ENCODE data around the gene S100PBP.
"Not testable (repeated sequence)": the region's sequence is repeated elsewhere in the genome, so short reads cannot be mapped to it uniquely, and the experiment has no call there.

S100PBP gene

DNA sequence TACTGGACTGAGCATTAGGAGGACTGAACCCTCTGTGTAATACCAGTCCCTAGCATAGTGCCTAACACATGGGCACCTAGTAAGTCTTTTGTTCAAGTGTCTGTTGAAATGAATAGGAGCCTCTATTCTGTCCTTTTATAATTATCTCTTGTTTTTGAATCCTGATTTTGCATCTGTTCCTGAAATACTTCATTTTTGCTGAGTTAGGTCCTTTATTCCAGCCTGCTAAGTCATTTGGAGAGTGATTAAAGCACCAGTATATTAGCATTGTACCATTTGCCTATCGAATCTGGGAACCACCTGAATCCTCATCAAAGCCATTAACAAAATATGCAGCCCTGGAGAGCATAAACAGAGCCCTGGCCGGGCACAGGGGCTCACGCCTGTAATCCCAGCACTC is 32.6 kb upstream of the S100PBP start:
- DNase-seq (ENCODE audit: low spot score), result no peak

DNA sequence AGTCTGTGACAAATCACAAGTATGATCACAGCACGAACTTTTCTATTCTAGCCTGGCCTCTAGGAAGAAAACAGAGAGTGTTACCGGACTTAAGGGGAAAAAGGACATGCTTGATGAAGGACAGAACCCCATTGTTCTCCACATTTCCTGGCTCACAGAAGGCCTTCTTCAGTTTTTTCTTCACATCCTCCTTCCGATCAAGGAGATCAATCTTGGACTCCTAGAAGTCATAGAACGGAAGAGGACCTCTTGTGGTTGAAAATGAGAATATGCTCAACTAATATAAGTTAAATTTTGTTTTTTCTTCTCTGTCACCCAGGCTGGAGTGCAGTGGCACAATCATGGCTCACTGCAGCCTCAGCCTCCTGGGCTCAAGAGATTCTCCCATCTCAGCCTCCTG is 30.6 kb upstream of the S100PBP start:
- DNase-seq (ENCODE audit: low spot score), result no peak

DNA sequence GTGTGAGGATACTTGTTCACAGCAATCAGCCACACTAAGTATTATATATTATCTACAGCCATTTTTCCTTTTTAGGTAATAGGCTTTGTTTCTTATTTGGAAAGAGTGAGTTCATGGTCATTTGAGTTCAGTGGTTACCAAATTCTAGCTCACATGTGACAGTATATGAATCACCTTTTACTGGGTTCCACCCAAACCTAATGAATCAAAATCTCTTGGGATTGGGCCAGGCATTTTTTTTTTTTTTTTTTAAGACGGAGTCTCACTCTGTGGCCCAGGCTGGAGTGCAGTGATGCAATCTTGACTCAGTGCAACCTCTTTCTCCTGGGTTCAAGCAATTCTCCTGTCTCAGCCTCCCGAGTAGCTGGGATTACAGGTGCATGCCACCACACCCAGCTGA is 28.1 kb upstream of the S100PBP start:
- DNase-seq (ENCODE audit: low spot score), result not testable (repeated sequence)

- no peak for DNase-seq (ENCODE audit: low spot score)
Measured at GRCh38 chr1:32791881-32792280, 25.6 kb upstream of the S100PBP start.

DNA sequence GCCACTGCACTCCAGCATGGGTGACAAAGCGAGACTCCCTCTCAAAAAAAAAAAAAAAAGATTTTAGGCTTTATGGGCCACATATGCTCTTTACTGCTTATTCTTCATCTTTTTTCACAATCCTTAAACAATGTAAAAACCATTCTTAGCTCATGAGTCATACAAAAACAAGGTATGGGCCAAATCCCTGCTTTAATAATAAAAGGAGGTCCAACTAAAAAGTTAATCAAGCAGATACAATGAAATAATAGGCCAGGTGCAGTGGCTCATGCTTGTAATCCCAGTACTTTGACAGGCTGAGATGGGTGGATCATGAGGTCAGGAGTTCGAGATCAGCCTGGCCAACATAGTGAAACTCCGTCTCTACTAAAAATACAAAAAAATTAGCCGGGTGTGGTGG is 21.7 kb upstream of the S100PBP start:
- not testable (repeated sequence) for DNase-seq (ENCODE audit: low spot score)

- no peak for DNase-seq (ENCODE audit: low spot score)
Measured at GRCh38 chr1:32797456-32797855, 20.0 kb upstream of the S100PBP start.

- DNase-seq (ENCODE audit: low spot score), result no peak
Measured at GRCh38 chr1:32798191-32798590, 19.3 kb upstream of the S100PBP start.

GRCh38 chr1:32798679-32799416 is 18.6 kb upstream of the S100PBP start:
- DNase-seq (ENCODE audit: low spot score), result no peak

GRCh38 chr1:32801096-32801715 is 16.2 kb upstream of the S100PBP start:
- DNase-seq (ENCODE audit: low spot score), result no peak

DNA sequence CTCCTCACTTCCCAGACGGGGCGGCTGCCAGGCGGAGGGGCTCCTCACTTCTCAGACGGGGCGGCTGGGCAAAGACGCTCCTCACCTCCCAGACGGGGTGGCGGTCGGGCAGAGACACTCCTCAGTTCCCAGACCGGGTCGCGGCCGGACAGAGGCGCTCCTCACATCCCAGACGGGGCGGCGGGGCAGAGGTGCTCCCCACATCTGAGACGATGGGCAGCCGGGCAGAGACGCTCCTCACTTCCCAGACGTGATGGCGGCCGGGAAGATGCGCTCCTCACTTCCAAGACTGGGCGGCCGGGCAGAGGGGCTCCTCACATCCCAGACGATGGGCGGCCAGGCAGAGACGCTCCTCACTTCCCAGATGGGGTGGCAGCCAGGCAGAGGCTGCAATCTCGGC is 13.0 kb upstream of the S100PBP start:
- not testable (repeated sequence) for DNase-seq (ENCODE audit: low spot score)

DNA sequence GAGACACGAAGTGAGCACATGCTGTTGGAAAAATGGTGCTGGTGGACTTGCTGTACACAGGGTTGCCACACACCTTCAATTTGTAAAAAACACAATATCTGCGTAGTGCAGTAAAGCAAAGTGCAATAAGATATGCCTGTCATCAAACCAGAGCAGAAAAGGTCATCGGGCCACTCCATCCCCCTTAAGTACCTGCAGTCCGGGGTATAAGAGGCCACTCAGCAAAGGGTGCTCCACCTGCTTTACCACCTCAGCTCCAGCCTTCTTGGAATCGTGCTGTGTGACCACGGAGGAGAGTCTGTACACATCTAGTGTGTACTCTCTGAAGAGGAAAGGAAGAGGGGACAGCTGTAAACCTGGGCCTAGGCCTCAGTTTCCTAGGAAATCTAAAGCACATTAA is 11.2 kb upstream of the S100PBP start:
- no peak for DNase-seq (ENCODE audit: low spot score)

DNA sequence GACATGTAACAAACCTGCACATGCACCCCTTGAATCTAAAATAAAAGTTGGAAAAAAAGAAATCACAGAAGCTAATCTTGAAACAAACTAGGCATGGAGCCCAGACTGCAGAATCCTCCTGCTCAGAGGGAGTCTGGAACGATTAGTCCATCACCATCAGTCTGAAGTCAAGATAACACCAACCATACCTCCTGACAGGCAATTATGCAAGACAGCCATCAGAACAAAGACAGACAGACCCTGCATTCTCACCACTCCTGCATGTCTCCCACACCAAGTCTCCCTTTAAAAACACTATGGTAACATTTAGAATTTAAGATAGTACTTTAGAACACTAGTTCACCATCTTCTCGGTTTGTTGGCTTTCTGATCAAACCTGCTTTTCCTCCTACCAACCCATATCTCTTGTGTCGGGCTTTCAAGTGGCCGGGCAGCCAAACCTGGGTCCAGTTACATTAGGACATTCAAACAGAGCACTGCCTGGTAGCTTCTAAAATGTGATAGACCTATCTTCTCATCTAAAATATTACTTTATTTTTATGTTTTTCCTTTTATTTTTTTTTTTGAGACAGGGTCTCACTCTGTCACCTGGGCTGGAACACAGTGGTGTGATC is 10.4 kb upstream of the S100PBP start:
- no peak for DNase-seq (ENCODE audit: low spot score)

GRCh38 chr1:32808580-32808979 is 8.9 kb upstream of the S100PBP start:
- DNase-seq (ENCODE audit: low spot score), result no peak

DNA sequence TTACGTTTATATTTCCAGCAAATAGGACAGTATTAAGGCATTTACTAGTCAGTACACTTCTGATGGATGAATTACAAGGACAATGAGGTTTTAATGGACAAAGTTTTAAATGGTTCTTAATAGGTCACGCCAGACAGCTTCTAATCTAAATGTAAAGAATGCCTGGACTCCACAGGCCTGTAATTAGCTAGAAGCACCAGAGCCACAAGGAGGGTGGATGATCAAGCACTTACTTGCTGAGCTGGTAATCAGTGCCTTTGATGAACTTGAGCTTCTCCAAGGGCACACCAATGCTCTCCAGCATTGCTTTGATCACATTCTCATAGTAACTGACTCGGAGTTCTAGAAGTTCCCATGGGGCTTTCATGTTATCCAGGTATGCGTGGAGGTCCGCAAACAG is 7.1 kb upstream of the S100PBP start:
- no peak for DNase-seq (ENCODE audit: low spot score)

DNA sequence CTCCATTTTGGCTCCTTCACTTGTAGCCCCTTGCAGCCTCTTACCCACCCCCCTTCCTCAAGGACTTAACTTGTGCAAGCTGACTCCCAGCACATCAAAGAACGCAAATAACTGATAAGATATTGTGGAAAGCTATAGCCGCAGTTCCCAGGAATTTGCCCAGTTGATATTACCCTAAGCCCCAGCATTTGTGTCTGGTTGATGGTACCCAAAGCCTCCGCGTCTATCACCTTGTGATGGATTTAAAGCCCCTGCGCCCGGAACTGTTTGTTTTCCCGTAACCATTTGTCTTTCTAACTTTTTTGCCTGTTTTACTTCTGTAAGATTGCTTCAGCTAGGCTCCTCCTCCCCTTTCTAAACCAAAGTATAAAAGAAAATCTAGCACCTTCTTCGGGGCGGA is 6.2 kb upstream of the S100PBP start:
- DNase-seq (ENCODE audit: low spot score), result no peak

GRCh38 chr1:32811917-32812316 is 5.5 kb upstream of the S100PBP start:
- DNase-seq (ENCODE audit: low spot score), result no peak

GRCh38 chr1:32813941-32814739 is 3.3 kb upstream of the S100PBP start:
- DNase-seq (ENCODE audit: low spot score), result no peak

DNA sequence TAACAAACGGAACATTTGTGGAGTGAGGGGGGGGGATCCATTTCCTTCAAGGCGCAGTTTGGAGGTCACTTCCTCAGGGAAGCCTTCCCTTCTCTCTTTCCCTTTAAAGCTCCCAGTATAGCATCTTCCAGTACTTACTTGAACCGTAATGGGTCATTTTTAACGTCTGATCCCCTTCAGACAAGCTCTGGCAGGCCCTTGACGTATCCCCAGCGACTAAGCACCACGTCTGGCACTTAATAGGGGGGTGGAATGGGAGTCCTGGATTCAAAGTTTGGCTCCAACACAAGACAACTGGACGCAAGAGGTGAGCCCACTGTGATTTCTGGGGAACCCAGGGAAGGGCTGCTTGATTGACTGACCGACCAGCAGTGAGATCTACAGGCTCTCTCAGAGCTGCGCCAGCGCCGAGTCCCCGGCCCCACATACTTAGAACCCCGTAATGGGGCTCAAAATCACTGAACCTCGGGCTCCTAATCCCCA is 736 bp upstream of the S100PBP start:
- DNase-seq (ENCODE audit: low spot score), result no peak

- DNase-seq (ENCODE audit: low spot score), result peak; percentile 84
Measured at GRCh38 chr1:32817815-32818786, 648 bp downstream of the S100PBP start.

DNA sequence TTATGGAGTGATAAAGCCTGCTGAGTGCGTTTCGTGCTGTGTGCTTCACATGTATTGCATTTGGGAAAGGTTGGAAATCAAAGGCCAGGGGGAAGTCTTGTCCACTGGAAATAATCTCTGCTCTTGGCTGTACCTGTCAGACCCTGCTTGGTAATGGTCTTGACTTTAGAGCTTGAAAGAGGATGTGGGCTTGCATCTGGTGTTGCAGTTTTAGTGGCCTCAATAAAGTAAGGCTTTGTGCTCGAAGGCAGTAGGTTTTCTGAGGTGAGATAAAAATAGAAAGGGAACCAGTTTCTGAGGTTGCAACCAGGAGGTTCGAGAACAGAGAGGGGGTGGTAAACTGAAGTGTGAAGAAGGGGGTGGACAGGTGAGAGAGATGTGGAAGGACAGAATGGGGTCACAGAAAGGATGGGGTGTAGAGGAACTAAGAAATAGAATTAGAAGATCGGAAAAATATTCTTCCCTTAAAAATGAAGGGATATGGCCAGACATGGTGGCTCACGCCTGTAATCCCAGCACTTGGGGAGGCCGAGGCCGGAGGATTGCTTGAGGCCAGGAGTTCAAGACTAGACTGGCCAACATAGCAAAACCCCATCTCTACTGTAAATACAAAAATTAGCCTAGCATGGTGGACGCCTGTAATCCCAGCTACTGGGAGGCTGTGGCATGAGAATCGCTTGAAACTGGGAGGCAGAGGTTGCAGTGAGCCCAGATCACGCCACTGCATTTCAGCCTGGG is 1.5 kb downstream of the S100PBP start:
- no peak for DNase-seq (ENCODE audit: low spot score)

Data from SK-N-DZ (cell line).